ENCODE measurements around the gene ASTN1.

The ASTN1 gene

DNA sequence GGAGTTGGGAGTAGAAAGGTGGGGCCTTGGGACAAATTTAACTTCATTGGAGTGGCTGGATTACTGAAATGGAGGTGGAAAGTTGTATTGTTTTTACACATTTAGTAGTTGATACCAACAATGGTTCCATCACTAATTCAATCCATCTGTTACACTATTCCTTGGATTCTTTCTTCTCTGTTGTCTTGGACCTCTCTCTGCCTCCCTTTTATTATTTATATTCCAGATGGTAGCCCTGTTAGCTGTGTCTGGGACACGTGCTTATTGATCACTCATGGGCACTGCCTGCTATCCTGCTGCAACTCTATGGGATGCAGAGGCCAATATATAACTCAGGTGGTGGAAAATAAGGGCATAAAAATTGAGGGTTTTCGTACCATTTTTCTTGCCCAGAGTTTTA is 355.2 kb downstream of the ASTN1 start:
- TF ChIP-seq, protein P1, sequence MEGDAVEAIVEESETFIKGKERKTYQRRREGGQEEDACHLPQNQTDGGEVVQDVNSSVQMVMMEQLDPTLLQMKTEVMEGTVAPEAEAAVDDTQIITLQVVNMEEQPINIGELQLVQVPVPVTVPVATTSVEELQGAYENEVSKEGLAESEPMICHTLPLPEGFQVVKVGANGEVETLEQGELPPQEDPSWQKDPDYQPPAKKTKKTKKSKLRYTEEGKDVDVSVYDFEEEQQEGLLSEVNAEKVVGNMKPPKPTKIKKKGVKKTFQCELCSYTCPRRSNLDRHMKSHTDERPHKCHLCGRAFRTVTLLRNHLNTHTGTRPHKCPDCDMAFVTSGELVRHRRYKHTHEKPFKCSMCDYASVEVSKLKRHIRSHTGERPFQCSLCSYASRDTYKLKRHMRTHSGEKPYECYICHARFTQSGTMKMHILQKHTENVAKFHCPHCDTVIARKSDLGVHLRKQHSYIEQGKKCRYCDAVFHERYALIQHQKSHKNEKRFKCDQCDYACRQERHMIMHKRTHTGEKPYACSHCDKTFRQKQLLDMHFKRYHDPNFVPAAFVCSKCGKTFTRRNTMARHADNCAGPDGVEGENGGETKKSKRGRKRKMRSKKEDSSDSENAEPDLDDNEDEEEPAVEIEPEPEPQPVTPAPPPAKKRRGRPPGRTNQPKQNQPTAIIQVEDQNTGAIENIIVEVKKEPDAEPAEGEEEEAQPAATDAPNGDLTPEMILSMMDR (IDR thresholded peaks at IDR 0.05; ENCODE audit: control insufficient read depth, insufficient read depth, low read depth, low read length, missing control alignments): no peak
- no peak overlapping the region for H3K4me3 ChIP-seq (ENCODE audit: control insufficient read depth, low read depth, low read length)
- no peak for DNase-seq (ENCODE audit: low read depth)

All from AG09309 (cell line).